H9 (cell line): ENCODE data around the gene FHIT. TPM values are rescaled to one million over a fixed set of nuclear protein-coding genes. Genes with fewer than 3 reads are reported as not detected.

Experiments
- DNase-seq: peaks from one replicate; pipeline ENCODE4 v3.0.0-alpha.2; 2017
- H2AFZ ChIP-seq: one replicate; pipeline ENCODE4 v1.6.1; 2013; ENCODE audit warnings: mild to moderate bottlenecking, low read length, control low read depth, moderate library complexity
- H2AK5ac ChIP-seq: 2 replicates; pipeline ENCODE4 v1.6.1; 2013; ENCODE audit warnings: low read length, control low read depth, mixed read lengths; ENCODE audit not compliant: insufficient read length
- H2BK120ac ChIP-seq: one replicate; pipeline ENCODE4 v1.6.1; 2013; ENCODE audit warnings: low read depth, mild to moderate bottlenecking, low read length, control low read depth, inconsistent platforms; ENCODE audit not compliant: poor library complexity, severe bottlenecking
- H2BK12ac ChIP-seq: 2 replicates; pipeline ENCODE4 v1.6.1; 2013; ENCODE audit warnings: low read length, control low read depth, mixed read lengths, low read depth; ENCODE audit not compliant: insufficient read length
- H2BK15ac ChIP-seq: 2 replicates; pipeline ENCODE4 v1.6.1; 2013; ENCODE audit warnings: low read depth, low read length, control low read depth
- H2BK20ac ChIP-seq: one replicate; pipeline ENCODE4 v1.6.1; 2013; ENCODE audit warnings: low read depth, mild to moderate bottlenecking, low read length, control low read depth, inconsistent platforms; ENCODE audit not compliant: poor library complexity, severe bottlenecking
- H2BK5ac ChIP-seq: 2 replicates; pipeline ENCODE4 v1.6.1; 2013; ENCODE audit warnings: low read length, control low read depth, mixed read lengths; ENCODE audit not compliant: insufficient read length
- H3K14ac ChIP-seq: 2 replicates; pipeline ENCODE4 v1.6.1; 2013; ENCODE audit warnings: low read length, control low read depth; ENCODE audit not compliant: insufficient read depth
- H3K18ac ChIP-seq: 2 replicates; pipeline ENCODE4 v1.6.1; 2013; ENCODE audit warnings: low read depth, mild to moderate bottlenecking, mixed read lengths, low read length, control low read depth; ENCODE audit not compliant: insufficient read length
- H3K23ac ChIP-seq: 2 replicates; pipeline ENCODE4 v1.6.1; 2013; ENCODE audit warnings: low read length, control low read depth, mixed read lengths, low read depth; ENCODE audit not compliant: insufficient read length
- H3K23me2 ChIP-seq: 2 replicates; pipeline ENCODE4 v1.6.1; 2013; ENCODE audit warnings: low read depth, mild to moderate bottlenecking, mixed read lengths, low read length, control low read depth; ENCODE audit not compliant: insufficient read length, poor library complexity, severe bottlenecking
- H3K27ac ChIP-seq: 2 replicates; pipeline ENCODE4 v1.5.1; 2013; ENCODE audit warnings: low read length, control low read depth, mixed read lengths, low read depth; ENCODE audit not compliant: insufficient read length
- H3K27me3 ChIP-seq: 2 replicates; pipeline ENCODE4 v1.6.1; 2013; ENCODE audit warnings: low read length, control low read depth, inconsistent platforms; ENCODE audit not compliant: insufficient read depth
- H3K4ac ChIP-seq: 2 replicates; pipeline ENCODE4 v1.6.1; 2013; ENCODE audit warnings: low read depth, mild to moderate bottlenecking, control low read depth, inconsistent platforms, low read length, moderate library complexity
- H3K4me1 ChIP-seq: 2 replicates; pipeline ENCODE4 v1.6.1; 2013; ENCODE audit warnings: low read length, control low read depth, inconsistent platforms; ENCODE audit not compliant: insufficient read depth
- H3K4me2 ChIP-seq: 2 replicates; pipeline ENCODE4 v1.6.1; 2013; ENCODE audit warnings: low read length, control low read depth, mixed read lengths; ENCODE audit not compliant: insufficient read length, insufficient read depth
- H3K56ac ChIP-seq: 2 replicates; pipeline ENCODE4 v1.6.1; 2013; ENCODE audit warnings: low read depth, mild to moderate bottlenecking, mixed read lengths, low read length, control low read depth; ENCODE audit not compliant: insufficient read length
- H3K79me1 ChIP-seq: 2 replicates; pipeline ENCODE4 v1.6.1; 2013; ENCODE audit warnings: low read depth, mild to moderate bottlenecking, moderate library complexity, low read length, control low read depth, inconsistent platforms; ENCODE audit not compliant: insufficient read depth, poor library complexity, severe bottlenecking
- H3K79me2 ChIP-seq: 2 replicates; pipeline ENCODE4 v1.6.1; 2013; ENCODE audit warnings: low read length, control low read depth, inconsistent platforms; ENCODE audit not compliant: insufficient read depth
- H3K9ac ChIP-seq: 2 replicates; pipeline ENCODE4 v1.6.1; 2013; ENCODE audit warnings: low read length, control low read depth, mixed read lengths; ENCODE audit not compliant: insufficient read length; ENCODE audit errors: extremely low read depth
- H3K9me3 ChIP-seq: one replicate; pipeline ENCODE4 v1.6.1; 2013; ENCODE audit warnings: low read depth, low read length, inconsistent platforms; ENCODE audit not compliant: control insufficient read depth
- H3T11ph ChIP-seq: one replicate; pipeline ENCODE4 v1.6.1; 2013; ENCODE audit warnings: mild to moderate bottlenecking, low read length, control low read depth, inconsistent platforms
- H4K20me1 ChIP-seq: one replicate; pipeline ENCODE4 v1.6.1; 2013; ENCODE audit not compliant: control insufficient read depth, insufficient read length, insufficient read depth
- H4K5ac ChIP-seq: 2 replicates; pipeline ENCODE4 v1.6.1; 2013; ENCODE audit warnings: low read depth, mild to moderate bottlenecking, mixed read lengths, low read length, control low read depth; ENCODE audit not compliant: insufficient read length
- H4K8ac ChIP-seq: replicated peaks from 2 replicates; pipeline ENCODE4 v1.6.1; 2013; ENCODE audit warnings: low read length, control low read depth, mixed read lengths, low read depth; ENCODE audit not compliant: insufficient read length
- H4K91ac ChIP-seq: 2 replicates; pipeline ENCODE4 v1.6.1; 2013; ENCODE audit warnings: low read depth, mild to moderate bottlenecking, moderate library complexity, mixed read lengths, low read length, control low read depth; ENCODE audit not compliant: insufficient read length
- H3K27ac Mint-ChIP-seq, 3 experiments: 2 replicates in 2 of 3; 3 replicates in 1 of 3; pipeline ENCODE4 v1.8.0; 2020 to 2021; ENCODE audit warnings: mixed read lengths in 3 of 3, mild to moderate bottlenecking in 1 of 3, moderate library complexity in 1 of 3
- H3K27me3 Mint-ChIP-seq: 2 replicates; pipeline ENCODE4 v1.8.0; 2021; ENCODE audit warnings: low read depth, mild to moderate bottlenecking, moderate library complexity, mixed read lengths
- H3K36me3 Mint-ChIP-seq, 3 experiments: 2 replicates in 2 of 3; 3 replicates in 1 of 3; pipeline ENCODE4 v1.8.0; 2020 to 2021; ENCODE audit warnings: low read depth in 3 of 3, mixed read lengths in 3 of 3; ENCODE audit not compliant: insufficient read depth in 1 of 3
- H3K4me1 Mint-ChIP-seq, 2 experiments: 2 replicates each; pipeline ENCODE4 v1.8.0; 2020; ENCODE audit warnings: mixed read lengths in 2 of 2
- H3K4me3 Mint-ChIP-seq, 2 experiments: 2 replicates in 1 of 2; 3 replicates in 1 of 2; pipeline ENCODE4 v1.8.0; 2020 to 2021; ENCODE audit warnings: mild to moderate bottlenecking in 2 of 2, mixed read lengths in 2 of 2, moderate library complexity in 1 of 2
- H3K9me3 Mint-ChIP-seq, 2 experiments: 2 replicates in 1 of 2; 3 replicates in 1 of 2; pipeline ENCODE4 v1.8.0; 2020; ENCODE audit warnings: mild to moderate bottlenecking in 2 of 2, mixed read lengths in 2 of 2, moderate library complexity in 1 of 2
- CTCF ChIP-seq: fragments of 200-600 bp; sonication (generic); conservative IDR thresholded peaks from 3 replicates; pipeline ENCODE4 v1.8.0; 2021; ENCODE audit warnings: antibody characterized with exemption, mild to moderate bottlenecking
- WGBS: extraction: QIAGEN DNeasy Blood & Tissue Kit; methylation state at CpG from one replicate; pipeline ENCODE4 v1.1.7; 2013; ENCODE audit warnings: missing lambda C conversion rate, low lambda C conversion rate, mixed read lengths; ENCODE audit not compliant: insufficient read length; ENCODE audit errors: extremely low coverage; 5-methylcytosine and 5-hydroxymethylcytosine counted together
- total RNA-seq: library from RNA; stranded (reverse); gene quantifications from 2 replicates; pipeline ENCODE4 v1.2.1, GENCODE V29; 2021

FHIT gene
- total RNA-seq, 1 experiment from 2014 or later, result 3.0 TPM

GRCh38 chr3:60767536-60767935 is 483.7 kb downstream of the FHIT start:
- Histone ChIP-seq H3K9me3 (no peaks in the 10 kb centered on the region), H3K79me2 (no peaks in the 10 kb centered on the region), H3K23me2 (no peaks in the 10 kb centered on the region), H2AK5ac (no peak overlapping the region), H3K4me2 (no peak overlapping the region), H3K23ac (no peak overlapping the region), H3K14ac (no peak overlapping the region), H4K8ac (no peak overlapping the region), H2BK120ac (no peak overlapping the region), H3K27ac (no peak overlapping the region), H4K91ac (no peak overlapping the region), H2BK5ac (no peak overlapping the region), H3K27me3 (no peaks in the 10 kb centered on the region), H4K5ac (no peak overlapping the region), H2AFZ (no peak overlapping the region), H3K79me1 (no peaks in the 10 kb centered on the region), H3K18ac (no peak overlapping the region), H2BK12ac (no peak overlapping the region), H3K9ac (no peak overlapping the region), H3K56ac (no peak overlapping the region), H3T11ph (no peak overlapping the region), H3K4me1 (peaks cover 15% of the 10 kb centered on the region), H2BK15ac (no peak overlapping the region), H3K4ac (no peak overlapping the region), H4K20me1 (no peaks in the 10 kb centered on the region), H2BK20ac (no peak overlapping the region)
- WGBS, result no CpG with 5 or more reads among the region's 3 CpGs
- Mint-ChIP-seq H3K27ac (no peak overlapping the region), H3K9me3 (no peaks in the 10 kb centered on the region; a peak in 1 of 5 replicates), H3K4me3 (no peak overlapping the region), H3K27me3 (no peaks in the 10 kb centered on the region), H3K4me1 (peaks cover 30 to 34% of the 10 kb centered on the region in 2 experiments), H3K36me3 (peaks cover 0 to 1% (median 0%) of the 10 kb centered on the region in 3 experiments; a peak in 2 of 7 replicates)
- DNase-seq, result no peak
- no peak for TF ChIP-seq CTCF
